ENCODE data around the gene DIPK1A. TPM values are rescaled to one million over a fixed set of nuclear protein-coding genes. Genes with fewer than 3 reads are reported as not detected.

The DIPK1A gene
- total RNA-seq, 4 donors from 2014 or later: 11.7 to 17.5 (median 15.1) TPM

DNA sequence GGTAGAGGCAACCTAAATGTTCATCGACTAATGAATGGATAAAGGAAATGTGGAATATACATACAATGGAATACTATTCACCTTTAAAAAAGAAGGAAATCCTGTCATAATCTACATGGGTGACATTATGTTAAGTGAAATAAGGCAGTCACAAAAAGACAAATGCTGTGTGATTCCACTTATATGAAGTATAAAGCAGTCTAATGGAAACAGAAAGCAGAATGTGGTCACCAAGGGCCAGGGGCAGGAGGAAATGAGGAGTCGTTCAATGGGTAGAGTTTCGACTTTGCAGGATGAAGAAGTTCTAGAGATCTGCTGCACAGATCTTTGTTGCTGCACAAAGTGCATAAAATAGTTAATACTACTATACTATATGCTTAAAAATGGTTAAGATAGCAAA lies 7.8 kb downstream of the DIPK1A start:
- H3K4me1 ChIP-seq: peaks cover 20 to 35% of the 10 kb centered on the region in 2 donors
- intact Hi-C loops (cut with DNase I): no loop called here

DNA sequence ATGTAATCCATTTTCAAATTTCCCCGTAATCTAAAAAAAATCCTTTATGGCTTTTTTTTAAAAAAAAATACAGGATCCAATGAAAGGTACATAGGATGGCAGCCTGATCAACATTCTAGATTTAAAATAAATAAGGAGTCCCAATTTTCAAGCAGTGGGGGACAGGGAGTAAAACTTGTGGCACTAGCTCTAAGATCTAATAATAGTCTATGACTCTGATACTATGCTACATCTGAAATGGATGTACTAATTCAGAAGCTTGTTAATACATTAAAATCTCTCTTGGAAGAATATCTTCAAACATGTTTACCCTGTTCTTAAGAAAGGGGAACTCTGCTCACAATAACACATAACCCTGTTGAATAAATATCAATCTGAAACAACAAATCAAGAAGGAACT lies 8.5 kb downstream of the DIPK1A start:
- WGBS, 2 donors: 98% methylated on average over 1 of the region's 1 CpG
- Histone ChIP-seq H3K9me3 (no peaks in the 10 kb centered on the region), H3K4me1 (peaks cover 13 to 28% of the 10 kb centered on the region in 2 donors), H3K36me3 (no peaks in the 10 kb centered on the region), H3K27me3 (no peaks in the 10 kb centered on the region), H3K27ac (no peak overlapping the region), H3K4me3 (replicated peaks in 1 of 3) (no peak overlapping the region)
- intact Hi-C loops (cut with DNase I): no loop called here
- TF ChIP-seq, protein P1, sequence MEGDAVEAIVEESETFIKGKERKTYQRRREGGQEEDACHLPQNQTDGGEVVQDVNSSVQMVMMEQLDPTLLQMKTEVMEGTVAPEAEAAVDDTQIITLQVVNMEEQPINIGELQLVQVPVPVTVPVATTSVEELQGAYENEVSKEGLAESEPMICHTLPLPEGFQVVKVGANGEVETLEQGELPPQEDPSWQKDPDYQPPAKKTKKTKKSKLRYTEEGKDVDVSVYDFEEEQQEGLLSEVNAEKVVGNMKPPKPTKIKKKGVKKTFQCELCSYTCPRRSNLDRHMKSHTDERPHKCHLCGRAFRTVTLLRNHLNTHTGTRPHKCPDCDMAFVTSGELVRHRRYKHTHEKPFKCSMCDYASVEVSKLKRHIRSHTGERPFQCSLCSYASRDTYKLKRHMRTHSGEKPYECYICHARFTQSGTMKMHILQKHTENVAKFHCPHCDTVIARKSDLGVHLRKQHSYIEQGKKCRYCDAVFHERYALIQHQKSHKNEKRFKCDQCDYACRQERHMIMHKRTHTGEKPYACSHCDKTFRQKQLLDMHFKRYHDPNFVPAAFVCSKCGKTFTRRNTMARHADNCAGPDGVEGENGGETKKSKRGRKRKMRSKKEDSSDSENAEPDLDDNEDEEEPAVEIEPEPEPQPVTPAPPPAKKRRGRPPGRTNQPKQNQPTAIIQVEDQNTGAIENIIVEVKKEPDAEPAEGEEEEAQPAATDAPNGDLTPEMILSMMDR (IDR thresholded peaks at IDR 0.05): no peak
- no peak for TF ChIP-seq POLR2A (IDR thresholded peaks at IDR 0.05)
- no peak for DNase-seq

More for the DNA sequence above, 7.8 kb downstream of the DIPK1A start:
- H3K36me3 ChIP-seq: no peaks in the 10 kb centered on the region
- WGBS, 2 donors: 86 to 89% methylated on average over 3 of the region's 3 CpGs
- H3K27ac ChIP-seq: no peak overlapping the region
- H3K4me3 ChIP-seq (replicated peaks in 1 of 3): no peak overlapping the region
- DNase-seq: no peak
- TF ChIP-seq POLR2A (IDR thresholded peaks at IDR 0.05): no peak
- TF ChIP-seq, protein P1 (IDR thresholded peaks at IDR 0.05): no peak
- H3K27me3 ChIP-seq: no peaks in the 10 kb centered on the region
- no peaks in the 10 kb centered on the region for H3K9me3 ChIP-seq

DNA sequence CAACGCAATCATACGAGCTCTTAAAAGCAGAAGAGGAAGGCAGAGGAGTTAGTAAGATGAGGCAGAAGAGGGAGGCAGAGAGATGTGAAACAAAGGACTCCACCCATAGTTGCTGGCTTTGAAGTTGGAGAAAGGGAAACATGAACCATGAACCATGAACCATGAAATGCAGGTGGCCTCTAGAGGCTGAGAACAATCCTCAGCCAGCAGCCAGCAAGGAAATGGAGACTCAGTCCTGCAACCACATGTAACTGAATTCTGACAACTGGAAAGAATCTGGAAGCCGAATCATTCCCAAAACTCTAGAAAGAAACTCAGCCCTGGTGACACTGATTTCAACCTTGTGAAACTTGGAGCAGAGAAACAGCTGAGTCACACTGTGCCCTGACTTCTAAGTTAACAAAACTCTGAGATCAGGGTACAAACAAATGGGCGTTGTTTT lies 10.1 kb downstream of the DIPK1A start:
- Histone ChIP-seq H3K27me3 (no peaks in the 10 kb centered on the region), H3K36me3 (no peaks in the 10 kb centered on the region), H3K9me3 (no peaks in the 10 kb centered on the region), H3K4me1 (peaks cover under 1 to 14% of the 10 kb centered on the region in 2 donors), H3K4me3 (replicated peaks in 1 of 3) (no peak overlapping the region), H3K27ac (peak overlapping the region in 2 of 3 donors; percentile 20 to 22)
- intact Hi-C loops (cut with DNase I): no loop called here
- no peak for DNase-seq
- 80 to 82% methylated on average over 4 of the region's 4 CpGs for WGBS, 2 donors
- TF ChIP-seq, protein P1 (IDR thresholded peaks at IDR 0.05): no peak
- TF ChIP-seq POLR2A (IDR thresholded peaks at IDR 0.05): no peak

DNA sequence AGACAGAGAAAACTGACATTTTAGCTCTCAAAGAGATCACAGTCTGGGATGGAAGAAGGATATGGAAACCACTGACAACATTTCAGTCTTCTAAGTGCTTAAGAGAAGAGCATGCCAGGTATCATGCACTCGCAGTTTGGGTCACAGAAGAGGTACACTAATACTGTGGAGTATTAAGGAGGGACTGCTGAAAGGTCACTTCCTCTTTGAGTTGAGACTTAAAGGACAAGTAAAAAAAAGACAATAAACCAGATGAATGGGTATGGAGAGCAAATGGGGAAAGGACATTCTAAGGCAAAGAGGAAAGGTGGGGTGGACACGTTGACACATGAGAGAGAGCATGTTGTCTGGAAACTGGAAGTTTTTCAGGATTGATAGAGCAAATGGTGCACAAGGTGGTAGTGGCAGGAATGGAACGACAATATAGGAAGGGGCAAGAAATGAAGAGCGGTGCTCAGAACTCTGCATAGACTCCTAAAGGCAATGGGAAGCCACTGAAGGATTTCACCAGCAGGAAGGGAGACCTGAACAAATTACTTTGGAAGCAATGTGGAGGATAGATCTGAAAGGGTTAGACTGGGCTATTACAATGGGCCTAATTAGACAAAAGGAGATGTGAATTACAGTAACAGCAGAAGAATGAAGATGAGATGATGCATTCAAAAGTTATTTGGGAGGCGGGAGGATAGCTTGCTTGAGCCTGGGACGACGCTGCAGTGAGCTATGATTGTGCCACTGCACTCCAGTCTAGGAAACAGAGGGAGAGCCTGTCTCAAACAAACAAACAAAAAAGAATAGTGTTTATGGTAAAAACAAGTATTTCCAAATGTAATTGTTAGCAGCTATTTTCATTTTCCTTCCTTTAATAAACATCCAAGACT lies 11.1 kb downstream of the DIPK1A start:
- Histone ChIP-seq H3K4me3 (replicated peaks in 1 of 3) (no peak overlapping the region), H3K4me1 (peaks cover 0 to 8% of the 10 kb centered on the region in 2 donors), H3K27me3 (no peaks in the 10 kb centered on the region), H3K9me3 (no peaks in the 10 kb centered on the region), H3K36me3 (no peaks in the 10 kb centered on the region), H3K27ac (no peak overlapping the region)
- 85 to 86% methylated on average over 7 of the region's 7 CpGs for WGBS, 2 donors
- intact Hi-C loops (cut with DNase I): no loop called here
- TF ChIP-seq, protein P1 (IDR thresholded peaks at IDR 0.05): no peak
- no peak for TF ChIP-seq POLR2A (IDR thresholded peaks at IDR 0.05)
- no peak for DNase-seq

DNA sequence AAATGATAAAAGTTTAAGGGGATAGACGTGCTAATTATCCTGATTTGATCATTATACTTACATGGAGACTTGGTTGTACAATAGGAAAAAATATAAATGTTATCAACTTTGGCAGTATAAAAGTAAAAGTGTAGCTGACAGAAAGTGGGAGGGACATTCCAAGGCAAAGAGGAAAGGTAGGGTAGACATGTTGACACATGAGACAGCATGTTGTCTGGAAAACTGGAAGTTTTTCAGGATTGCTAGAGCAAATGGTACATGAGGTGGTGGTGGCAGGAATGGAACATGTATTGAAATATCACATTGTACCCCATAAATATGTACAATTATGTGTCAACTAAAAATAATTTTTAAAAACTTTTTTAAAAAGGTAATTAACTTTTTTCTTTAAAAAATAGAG lies 13.2 kb downstream of the DIPK1A start:
- Histone ChIP-seq H3K36me3 (no peaks in the 10 kb centered on the region), H3K9me3 (no peaks in the 10 kb centered on the region), H3K4me1 (peaks cover 10 to 23% of the 10 kb centered on the region in 2 donors), H3K27me3 (no peaks in the 10 kb centered on the region), H3K27ac (no peak overlapping the region), H3K4me3 (replicated peaks in 1 of 3) (no peak overlapping the region)
- intact Hi-C loops (cut with DNase I): no loop called here
- TF ChIP-seq, protein P1 (IDR thresholded peaks at IDR 0.05): no peak
- TF ChIP-seq POLR2A (IDR thresholded peaks at IDR 0.05): no peak
- WGBS, 2 donors: 92 to 100% methylated on average over 1 of the region's 1 CpG
- no peak for DNase-seq

Measured in thyroid gland (tissue), 4 donors.